Neural crest cell (in vitro differentiated cells): ENCODE results near the gene GRK2. TPM values are rescaled to one million over a fixed set of nuclear protein-coding genes. Genes with fewer than 3 reads are reported as not detected.

ENCODE experiments used
- DNase-seq: peaks from one replicate; pipeline ENCODE4 v3.0.0; 2021; ENCODE audit warnings: low read depth, mixed read lengths, low spot score
- H3K27ac Mint-ChIP-seq: one replicate; pipeline ENCODE4 v1.8.0; 2021; ENCODE audit warnings: mild to moderate bottlenecking, mixed read lengths; ENCODE audit not compliant: unreplicated experiment
- H3K27me3 Mint-ChIP-seq: 2 replicates; pipeline ENCODE4 v1.8.0; 2021; ENCODE audit warnings: low read depth, mild to moderate bottlenecking, mixed read lengths
- H3K36me3 Mint-ChIP-seq: 2 replicates; pipeline ENCODE4 v1.8.0; 2021; ENCODE audit warnings: low read depth, mild to moderate bottlenecking, mixed read lengths
- H3K4me1 Mint-ChIP-seq: 2 replicates; pipeline ENCODE4 v1.8.0; 2021; ENCODE audit warnings: mixed read lengths
- H3K4me3 Mint-ChIP-seq: one replicate; pipeline ENCODE4 v1.8.0; 2021; ENCODE audit warnings: mild to moderate bottlenecking, mixed read lengths
- H3K9me3 Mint-ChIP-seq: 2 replicates; pipeline ENCODE4 v1.8.0; 2021; ENCODE audit warnings: mixed read lengths
- CTCF ChIP-seq: fragments of 200-600 bp; sonication (generic); conservative IDR thresholded peaks from 2 replicates; pipeline ENCODE4 v1.5.0; 2021; ENCODE audit warnings: antibody characterized with exemption, mild to moderate bottlenecking
- total RNA-seq: library from RNA; stranded (reverse); gene quantifications from 2 replicates; pipeline ENCODE4 v1.2.1, GENCODE V29; 2021

Gene GRK2
- total RNA-seq, 1 donor from 2014 or later, result 51.3 TPM

- Mint-ChIP-seq H3K27ac (no peak overlapping the region), H3K4me1 (peaks cover 43% of the 10 kb centered on the region), H3K27me3 (no peaks in the 10 kb centered on the region), H3K9me3 (no peaks in the 10 kb centered on the region), H3K36me3 (peaks cover 21% of the 10 kb centered on the region), H3K4me3 (peak overlapping the region; percentile 84)
- TF ChIP-seq CTCF, result no peak
- no peak for DNase-seq
These were observed 23.2 kb upstream of the GRK2 start for GRCh38 chr11:67243051-67243450.

GRCh38 chr11:67245046-67245445 lies 21.2 kb upstream of the GRK2 start:
- peaks cover 24% of the 10 kb centered on the region for H3K36me3 Mint-ChIP-seq
- H3K4me3 Mint-ChIP-seq, result no peak overlapping the region
- peak overlapping the region; percentile 9 for H3K27ac Mint-ChIP-seq
- no peak for DNase-seq
- H3K4me1 Mint-ChIP-seq, result peaks cover 27% of the 10 kb centered on the region
- H3K9me3 Mint-ChIP-seq, result no peaks in the 10 kb centered on the region
- TF ChIP-seq CTCF, result no peak
- no peaks in the 10 kb centered on the region for H3K27me3 Mint-ChIP-seq

GRCh38 chr11:67247946-67248550 lies 18.2 kb upstream of the GRK2 start:
- Mint-ChIP-seq H3K36me3 (peaks cover 27% of the 10 kb centered on the region), H3K27ac (no peak overlapping the region), H3K4me3 (no peak overlapping the region), H3K27me3 (no peaks in the 10 kb centered on the region), H3K9me3 (no peaks in the 10 kb centered on the region), H3K4me1 (peaks cover 2% of the 10 kb centered on the region)
- DNase-seq, result no peak
- no peak for TF ChIP-seq CTCF

- Mint-ChIP-seq H3K36me3 (peaks cover 27% of the 10 kb centered on the region), H3K4me3 (no peak overlapping the region), H3K27me3 (no peaks in the 10 kb centered on the region), H3K27ac (no peak overlapping the region), H3K9me3 (no peaks in the 10 kb centered on the region), H3K4me1 (no peaks in the 10 kb centered on the region)
- TF ChIP-seq CTCF, result no peak
- DNase-seq, result no peak
These were observed 17.6 kb upstream of the GRK2 start for GRCh38 chr11:67248653-67249052.

GRCh38 chr11:67250059-67251043 lies 15.9 kb upstream of the GRK2 start:
- DNase-seq, result no peak
- H3K9me3 Mint-ChIP-seq, result no peaks in the 10 kb centered on the region
- TF ChIP-seq CTCF, result no peak
- H3K4me1 Mint-ChIP-seq, result no peaks in the 10 kb centered on the region
- H3K27ac Mint-ChIP-seq, result no peak overlapping the region
- peaks cover 23% of the 10 kb centered on the region for H3K36me3 Mint-ChIP-seq
- no peaks in the 10 kb centered on the region for H3K27me3 Mint-ChIP-seq
- no peak overlapping the region for H3K4me3 Mint-ChIP-seq
